ENCODE data around the gene KLF1. TPM values are rescaled to one million over a fixed set of nuclear protein-coding genes. Genes with fewer than 3 reads are reported as not detected.
A peak's percentile ranks its signal among the peaks of the same experiment; 100 is the strongest.

KLF1 gene
- total and polyA plus RNA-seq, 2 of the 13 experiments (the other 11 are each of a cell fraction or from before 2014, with no cell fraction given), result not detected

GRCh38 chr19:12933287-12934072 is 46.5 kb upstream of the KLF1 start, which contains the start of gene FARSA (continued):
- peak; percentile 66; the same call in 1 of the 2 replicates for TF ChIP-seq NFE2L1 (CRISPR knock-in tag; IDR thresholded peaks at IDR 0.05; ENCODE audit: borderline replicate concordance)
- peak; percentile 93 for TF ChIP-seq KAT7 (CRISPR knock-in tag; IDR thresholded peaks at IDR 0.05; ENCODE audit: borderline replicate concordance)
- TF ChIP-seq TRIM22 (IDR thresholded peaks at IDR 0.05), result no peak
- peak; percentile 87 for TF ChIP-seq TOPORS (CRISPR knock-in tag; IDR thresholded peaks at IDR 0.05)
- TF ChIP-seq HOXA7 (CRISPR knock-in tag; IDR thresholded peaks at IDR 0.05), result no peak
- TF ChIP-seq ZNF546 (CRISPR knock-in tag; conservative IDR thresholded peaks at IDR 0.05), result no peak
- no peak for TF ChIP-seq PRDM15 (CRISPR knock-in tag; IDR thresholded peaks at IDR 0.05)
- TF ChIP-seq ZNF232 (CRISPR knock-in tag; IDR thresholded peaks at IDR 0.05; ENCODE audit: borderline replicate concordance), result no peak
- 0 out of 2 replicates have a peak, but pooled peaks have one; percentile 53 for TF ChIP-seq ZFP36L1 (CRISPR knock-in tag; IDR thresholded peaks at IDR 0.05)
- no peak; the same call in 1 of the 2 replicates for TF ChIP-seq GPN1 (CRISPR knock-in tag; IDR thresholded peaks at IDR 0.05; ENCODE audit: borderline replicate concordance)
- TF ChIP-seq HOXA5 (CRISPR knock-in tag; IDR thresholded peaks at IDR 0.05), result no peak
- TF ChIP-seq DBP (CRISPR knock-in tag; IDR thresholded peaks at IDR 0.05; ENCODE audit: not compliant biosample characterization), result no peak
- no peak for TF ChIP-seq MATR3 (CRISPR knock-in tag; IDR thresholded peaks at IDR 0.05)
- TF ChIP-seq, protein P1, sequence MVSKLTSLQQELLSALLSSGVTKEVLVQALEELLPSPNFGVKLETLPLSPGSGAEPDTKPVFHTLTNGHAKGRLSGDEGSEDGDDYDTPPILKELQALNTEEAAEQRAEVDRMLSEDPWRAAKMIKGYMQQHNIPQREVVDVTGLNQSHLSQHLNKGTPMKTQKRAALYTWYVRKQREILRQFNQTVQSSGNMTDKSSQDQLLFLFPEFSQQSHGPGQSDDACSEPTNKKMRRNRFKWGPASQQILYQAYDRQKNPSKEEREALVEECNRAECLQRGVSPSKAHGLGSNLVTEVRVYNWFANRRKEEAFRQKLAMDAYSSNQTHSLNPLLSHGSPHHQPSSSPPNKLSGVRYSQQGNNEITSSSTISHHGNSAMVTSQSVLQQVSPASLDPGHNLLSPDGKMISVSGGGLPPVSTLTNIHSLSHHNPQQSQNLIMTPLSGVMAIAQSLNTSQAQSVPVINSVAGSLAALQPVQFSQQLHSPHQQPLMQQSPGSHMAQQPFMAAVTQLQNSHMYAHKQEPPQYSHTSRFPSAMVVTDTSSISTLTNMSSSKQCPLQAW (CRISPR knock-in tag; IDR thresholded peaks at IDR 0.05), result peak; percentile 66; the same call in 1 of the 2 replicates
- TF ChIP-seq SNAPC4 (CRISPR knock-in tag; IDR thresholded peaks at IDR 0.05), result no peak
- TF ChIP-seq U2AF2 (IDR thresholded peaks at IDR 0.05; ENCODE audit: low read depth, low read length), result no peak
